Thyroid gland (tissue), 4 donors: Measurements from ENCODE around the gene ADIG. TPM values are rescaled to one million over a fixed set of nuclear protein-coding genes. Genes with fewer than 3 reads are reported as not detected.

Experiments used
- DNase-seq, 2 donors: peaks; one replicate each; pipeline ENCODE4 v3.0.0-alpha.2; 2019
- H3K27ac ChIP-seq, 3 donors: fragments of 200-600 bp; sonication (generic); 1 replicate in 2 of 3; 2 replicates in 1 of 3; pipeline ENCODE4 v1.5.1; 2016 to 2019; ENCODE audit warnings: mild to moderate bottlenecking in 1 of 3, moderate library complexity in 1 of 3
- H3K27me3 ChIP-seq: fragments of 200-600 bp; sonication (generic); one replicate; pipeline ENCODE4 v1.5.1; 2019
- H3K36me3 ChIP-seq, 2 donors: fragments of 200-600 bp; sonication (generic); one replicate each; pipeline ENCODE4 v1.5.1; 2016 to 2019
- H3K4me1 ChIP-seq, 2 donors: fragments of 200-600 bp; sonication (generic); one replicate each; pipeline ENCODE4 v1.5.1; 2017 to 2019
- H3K4me3 ChIP-seq, 3 donors: fragments of 200-600 bp; sonication (generic); replicated peaks in 1 of 3; 1 replicate in 2 of 3; 2 replicates in 1 of 3; pipeline ENCODE4 v1.5.1; 2016; ENCODE audit warnings: mild to moderate bottlenecking in 1 of 3
- H3K9me3 ChIP-seq: fragments of 200-600 bp; sonication (generic); one replicate; pipeline ENCODE4 v1.5.1; 2017
- POLR2A ChIP-seq, 2 donors: fragments of 450-650 bp; IDR thresholded peaks; one replicate each; pipeline ENCODE4 v1.6.1; 2017; ENCODE audit warnings: antibody characterized with exemption in 2 of 2, mild to moderate bottlenecking in 2 of 2, moderate library complexity in 1 of 2
- WGBS, 2 donors: methylation state at CpG; one replicate each; pipeline ENCODE4 v1.1.5; 2017; 5-methylcytosine and 5-hydroxymethylcytosine counted together
- intact Hi-C: fragments of 100-400 bp; cut with DNase I; formaldehyde crosslinking; loops from one replicate; pipeline ENCODE4 v1.15.1; 2023
- total RNA-seq, 4 donors: library from RNA; depleted of rRNA; stranded (reverse); fragments of >200 nt; gene quantifications; one replicate each; pipeline ENCODE4 v1.2.3, GENCODE V29; 2016
- TF ChIP-seq, protein P1 (sequence below), 6 experiments: fragments of 200-600 bp in 3 of 6; fragments of 450-650 bp in 3 of 6; sonication (generic) in 3 of 6; IDR thresholded peaks; one replicate each; pipeline ENCODE4 v1.5.1; 2016 to 2019; ENCODE audit warnings: antibody characterized with exemption in 6 of 6, mild to moderate bottlenecking in 2 of 6, inconsistent platforms in 1 of 6, moderate library complexity in 1 of 6

The ADIG gene
- total RNA-seq, result 1 to 10 TPM in 1 of 4 donors, not detected in 3; 1.6 TPM

DNA sequence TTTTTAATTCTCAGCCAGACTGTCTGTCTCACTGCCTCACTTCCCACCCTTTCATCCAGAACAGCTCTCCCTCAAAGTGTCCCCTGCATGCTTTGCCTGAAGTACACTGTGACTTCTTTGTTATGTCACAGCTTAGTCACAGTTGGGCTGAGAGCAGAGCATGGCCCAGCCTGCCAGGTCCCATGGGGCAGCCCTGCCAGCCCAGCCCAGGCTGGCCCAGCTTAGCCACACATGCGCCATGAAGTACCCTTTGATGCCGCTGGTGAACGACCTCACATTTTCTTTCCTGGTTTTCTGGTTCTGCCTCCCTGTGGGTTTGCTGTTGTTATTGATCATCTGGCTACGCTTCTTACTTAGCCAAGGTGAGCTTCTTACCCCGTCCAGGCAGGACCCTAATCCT, at the start of gene ADIG:
ADIG (plus strand) TSS at position 185 of the 400 bp plus-strand sequence; CDS start at position 239, 54 bp downstream.
- Histone ChIP-seq H3K9me3 (no peaks in the 10 kb centered on the region), H3K4me1 (peaks cover 27 to 39% of the 10 kb centered on the region in 2 donors), H3K27me3 (no peaks in the 10 kb centered on the region), H3K36me3 (peaks cover 2 to 3% of the 10 kb centered on the region in 2 donors), H3K27ac (peak within 1 kb of the TSS; percentile 88 to 95 (median 93)), H3K4me3 (no peak within 1 kb of the TSS)
- DNase-seq, result peak; percentile 92 to 94
- TF ChIP-seq POLR2A (IDR thresholded peaks at IDR 0.05), result peak in 1 of 2 donors; percentile 60
- TF ChIP-seq, protein P1, sequence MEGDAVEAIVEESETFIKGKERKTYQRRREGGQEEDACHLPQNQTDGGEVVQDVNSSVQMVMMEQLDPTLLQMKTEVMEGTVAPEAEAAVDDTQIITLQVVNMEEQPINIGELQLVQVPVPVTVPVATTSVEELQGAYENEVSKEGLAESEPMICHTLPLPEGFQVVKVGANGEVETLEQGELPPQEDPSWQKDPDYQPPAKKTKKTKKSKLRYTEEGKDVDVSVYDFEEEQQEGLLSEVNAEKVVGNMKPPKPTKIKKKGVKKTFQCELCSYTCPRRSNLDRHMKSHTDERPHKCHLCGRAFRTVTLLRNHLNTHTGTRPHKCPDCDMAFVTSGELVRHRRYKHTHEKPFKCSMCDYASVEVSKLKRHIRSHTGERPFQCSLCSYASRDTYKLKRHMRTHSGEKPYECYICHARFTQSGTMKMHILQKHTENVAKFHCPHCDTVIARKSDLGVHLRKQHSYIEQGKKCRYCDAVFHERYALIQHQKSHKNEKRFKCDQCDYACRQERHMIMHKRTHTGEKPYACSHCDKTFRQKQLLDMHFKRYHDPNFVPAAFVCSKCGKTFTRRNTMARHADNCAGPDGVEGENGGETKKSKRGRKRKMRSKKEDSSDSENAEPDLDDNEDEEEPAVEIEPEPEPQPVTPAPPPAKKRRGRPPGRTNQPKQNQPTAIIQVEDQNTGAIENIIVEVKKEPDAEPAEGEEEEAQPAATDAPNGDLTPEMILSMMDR (IDR thresholded peaks at IDR 0.05), result peak in 3 of 6 experiments; percentile 18 to 61 (median 49)
- intact Hi-C loops, result no loop called here
- WGBS, 2 donors, result 17 to 26% methylated on average over 5 of the region's 5 CpGs

DNA sequence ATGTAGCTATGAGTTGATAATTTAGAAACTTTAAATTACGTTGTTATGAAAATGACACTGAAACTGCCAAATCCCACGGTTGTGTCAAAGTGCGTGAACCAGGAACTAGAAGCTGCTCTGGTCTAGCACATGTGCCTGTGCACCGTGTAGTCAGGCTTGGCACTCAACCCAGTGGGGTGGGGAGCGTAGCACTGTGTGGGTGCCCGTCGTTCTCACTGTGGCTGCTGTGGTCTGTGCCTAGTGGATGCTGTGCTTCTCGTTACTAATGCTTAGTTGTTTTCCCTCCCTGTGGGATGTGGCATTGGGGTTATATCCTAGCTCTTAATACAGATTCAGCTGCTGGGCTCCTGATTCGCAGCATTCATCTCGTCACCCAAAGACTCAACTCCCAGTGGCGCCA, 46.2 kb upstream of the ADIG start:
- no peak for DNase-seq
- WGBS, 2 donors, result 93 to 94% methylated on average over 11 of the region's 11 CpGs
- Histone ChIP-seq H3K27me3 (no peaks in the 10 kb centered on the region), H3K4me3 (no peak overlapping the region), H3K9me3 (no peaks in the 10 kb centered on the region), H3K4me1 (no peaks in the 10 kb centered on the region), H3K36me3 (peaks cover 49 to 61% of the 10 kb centered on the region in 2 donors), H3K27ac (no peak overlapping the region)
- intact Hi-C loops, result no loop called here
- no peak for TF ChIP-seq POLR2A (IDR thresholded peaks at IDR 0.05)
- TF ChIP-seq, protein P1 (IDR thresholded peaks at IDR 0.05), result no peak

DNA sequence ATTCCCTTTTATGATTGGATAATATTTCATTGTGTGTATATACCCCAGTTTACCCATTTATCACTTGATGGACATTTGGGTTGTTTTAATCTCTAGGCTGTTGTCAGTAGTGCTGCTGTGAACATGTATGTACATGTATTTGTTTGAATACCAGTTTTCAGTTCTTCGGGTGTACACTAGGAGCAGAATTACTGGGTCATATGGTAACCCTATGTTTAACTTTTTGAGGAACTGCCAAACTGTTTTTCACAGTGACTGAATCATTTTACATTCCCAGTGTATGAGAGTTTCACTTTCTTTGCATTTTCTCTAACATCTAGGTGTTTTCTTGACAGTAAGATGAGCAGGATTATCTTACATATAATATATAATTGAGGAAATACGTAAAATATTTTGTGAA, 44.7 kb upstream of the ADIG start:
- Histone ChIP-seq H3K36me3 (peaks cover 45 to 63% of the 10 kb centered on the region in 2 donors), H3K27ac (no peak overlapping the region), H3K27me3 (no peaks in the 10 kb centered on the region), H3K4me1 (no peaks in the 10 kb centered on the region), H3K4me3 (no peak overlapping the region), H3K9me3 (no peaks in the 10 kb centered on the region)
- intact Hi-C loops, result no loop called here
- TF ChIP-seq POLR2A (IDR thresholded peaks at IDR 0.05), result no peak
- TF ChIP-seq, protein P1 (IDR thresholded peaks at IDR 0.05), result no peak
- DNase-seq, result no peak
- 98 to 99% methylated on average over 2 of the region's 2 CpGs for WGBS, 2 donors

DNA sequence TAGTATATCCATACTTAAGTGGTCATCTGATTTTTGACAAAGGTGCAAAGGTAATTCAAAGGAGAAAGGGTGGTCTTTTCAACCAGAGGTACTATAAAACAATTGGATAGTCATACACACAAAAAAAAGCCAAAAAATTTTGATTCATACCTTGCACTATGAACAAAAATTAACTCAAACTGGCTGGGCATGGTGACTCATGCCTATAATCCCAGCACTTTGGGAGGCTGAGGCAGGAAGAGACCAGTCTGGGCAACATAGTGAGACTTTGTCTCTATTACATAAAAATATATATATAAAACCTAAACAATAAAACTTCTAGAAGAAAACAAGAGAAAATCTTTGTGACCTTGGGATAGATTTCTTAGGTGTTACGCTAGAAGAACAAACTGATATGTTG, 43.8 kb upstream of the ADIG start:
- TF ChIP-seq POLR2A (IDR thresholded peaks at IDR 0.05), result no peak
- TF ChIP-seq, protein P1 (IDR thresholded peaks at IDR 0.05), result no peak

DNA sequence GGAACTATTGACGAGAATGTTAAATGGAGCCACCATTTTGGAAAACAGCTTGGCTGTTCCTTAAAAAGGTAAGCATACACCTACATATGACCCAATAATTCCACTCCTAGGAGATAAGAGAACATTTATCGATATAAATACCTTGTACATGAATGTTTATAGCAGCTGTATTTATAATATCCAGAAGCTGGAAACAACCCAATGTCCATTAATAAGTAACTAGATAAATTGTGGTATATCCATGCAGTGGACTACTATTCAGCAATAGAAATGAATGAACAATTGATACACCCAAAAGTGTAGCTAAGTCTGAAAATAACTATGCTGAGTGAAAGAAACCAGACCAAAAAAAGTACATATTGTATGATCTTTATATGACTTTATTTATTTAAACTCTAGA, 42.2 kb upstream of the ADIG start:
- Histone ChIP-seq H3K27ac (no peak overlapping the region), H3K36me3 (peaks cover 51 to 61% of the 10 kb centered on the region in 2 donors), H3K27me3 (no peaks in the 10 kb centered on the region), H3K4me3 (no peak overlapping the region), H3K9me3 (no peaks in the 10 kb centered on the region), H3K4me1 (no peaks in the 10 kb centered on the region)
- no peak for DNase-seq
- TF ChIP-seq, protein P1 (IDR thresholded peaks at IDR 0.05), result no peak
- TF ChIP-seq POLR2A (IDR thresholded peaks at IDR 0.05), result no peak
- 98 to 99% methylated on average over 2 of the region's 2 CpGs for WGBS, 2 donors
- intact Hi-C loops, result no loop called here

More for the DNA sequence above, 43.8 kb upstream of the ADIG start:
- Histone ChIP-seq H3K4me1 (no peaks in the 10 kb centered on the region), H3K36me3 (peaks cover 50 to 65% of the 10 kb centered on the region in 2 donors), H3K27ac (no peak overlapping the region), H3K4me3 (no peak overlapping the region), H3K9me3 (no peaks in the 10 kb centered on the region), H3K27me3 (no peaks in the 10 kb centered on the region)
- intact Hi-C loops, result no loop called here
- 98 to 100% methylated on average over 1 of the region's 1 CpG for WGBS, 2 donors
- no peak for DNase-seq
